SK-N-SH treated with all-trans-retinoic acid at 6 μM for 48 hours (cell line): ENCODE data around the gene SCAF1.

Experiments
- ATAC-seq: fragments of 200-7000 bp; cut with Tn5 transposase; 3 replicates; pipeline ENCODE4 v1.9.1; 2020; ENCODE audit warnings: mild to moderate bottlenecking, moderate library complexity
- ARNTL ChIP-seq: fragments of 450-650 bp; formaldehyde crosslinking; IDR thresholded peaks from 2 replicates; pipeline ENCODE4 v1.5.0; 2020; ENCODE audit warnings: low read depth, mild to moderate bottlenecking, moderate library complexity, borderline replicate concordance
- CSDC2 ChIP-seq: fragments of 250-450 bp; sonication (Bioruptor Pico); IDR thresholded peaks from 2 replicates; pipeline ENCODE4 v1.5.0; 2020; ENCODE audit warnings: mild to moderate bottlenecking, moderate library complexity
- ISL1 ChIP-seq: fragments of 250-450 bp; sonication (Bioruptor Pico); IDR thresholded peaks from 2 replicates; pipeline ENCODE4 v2.1.2; 2022; ENCODE audit warnings: mild to moderate bottlenecking, moderate library complexity
- OSR1 ChIP-seq: fragments of 250-450 bp; sonication (Bioruptor Pico); IDR thresholded peaks from 2 replicates; pipeline ENCODE4 v1.8.0; 2022; ENCODE audit warnings: moderate library complexity, mild to moderate bottlenecking, inconsistent platforms
- PPARA ChIP-seq: fragments of 250-450 bp; sonication (Bioruptor Pico); IDR thresholded peaks from 2 replicates; pipeline ENCODE4 v1.5.0; 2020; ENCODE audit warnings: mild to moderate bottlenecking, borderline replicate concordance
- RARB ChIP-seq: fragments of 250-450 bp; sonication (Bioruptor Pico); IDR thresholded peaks from 2 replicates; pipeline ENCODE4 v1.8.0; 2021; ENCODE audit warnings: mild to moderate bottlenecking, moderate library complexity
- TOX ChIP-seq: fragments of 250-450 bp; sonication (Bioruptor Pico); IDR thresholded peaks from 2 replicates; pipeline ENCODE4 v1.8.0; 2021; ENCODE audit warnings: mild to moderate bottlenecking, moderate library complexity, borderline replicate concordance
- ZC3H10 ChIP-seq: fragments of 250-450 bp; sonication (Bioruptor Pico); IDR thresholded peaks from 2 replicates; pipeline ENCODE4 v1.5.1; 2021; ENCODE audit warnings: mild to moderate bottlenecking, moderate library complexity
- ZFP3 ChIP-seq: fragments of 250-450 bp; sonication (Bioruptor Pico); IDR thresholded peaks from 2 replicates; pipeline ENCODE4 v1.5.0; 2020; ENCODE audit warnings: mild to moderate bottlenecking, moderate library complexity
- ZFP30 ChIP-seq: fragments of 450-650 bp; formaldehyde crosslinking; IDR thresholded peaks from 2 replicates; pipeline ENCODE4 v1.5.0; 2022; ENCODE audit warnings: mild to moderate bottlenecking, moderate library complexity
- ZNF565 ChIP-seq: fragments of 450-650 bp; formaldehyde crosslinking; conservative IDR thresholded peaks from 2 replicates; pipeline ENCODE4 v1.5.0; 2020; ENCODE audit warnings: low read depth, mild to moderate bottlenecking, moderate library complexity
- ZNF70 ChIP-seq: fragments of 450-650 bp; formaldehyde crosslinking; IDR thresholded peaks from 2 replicates; pipeline ENCODE4 v1.5.0; 2020; ENCODE audit warnings: mild to moderate bottlenecking, moderate library complexity
- ZNF8 ChIP-seq: fragments of 450-650 bp; formaldehyde crosslinking; IDR thresholded peaks from 2 replicates; pipeline ENCODE4 v1.5.0; 2020; ENCODE audit warnings: mild to moderate bottlenecking, moderate library complexity
- TF ChIP-seq, protein P1 (sequence below): fragments of 250-450 bp; sonication (Bioruptor Pico); IDR thresholded peaks from 2 replicates; pipeline ENCODE4 v1.8.0; 2020; ENCODE audit warnings: mild to moderate bottlenecking, moderate library complexity, borderline replicate concordance
- TF ChIP-seq, protein P2 (sequence below): fragments of 250-450 bp; sonication (Bioruptor Pico); IDR thresholded peaks from 2 replicates; pipeline ENCODE4 v1.8.0; 2021; ENCODE audit warnings: low read depth, mild to moderate bottlenecking, moderate library complexity, borderline replicate concordance
- TF ChIP-seq, protein P3 (sequence below): fragments of 250-450 bp; sonication (Bioruptor Pico); IDR thresholded peaks from 2 replicates; pipeline ENCODE4 v1.5.1; 2020; ENCODE audit warnings: low read depth, mild to moderate bottlenecking, moderate library complexity

SCAF1 gene

DNA sequence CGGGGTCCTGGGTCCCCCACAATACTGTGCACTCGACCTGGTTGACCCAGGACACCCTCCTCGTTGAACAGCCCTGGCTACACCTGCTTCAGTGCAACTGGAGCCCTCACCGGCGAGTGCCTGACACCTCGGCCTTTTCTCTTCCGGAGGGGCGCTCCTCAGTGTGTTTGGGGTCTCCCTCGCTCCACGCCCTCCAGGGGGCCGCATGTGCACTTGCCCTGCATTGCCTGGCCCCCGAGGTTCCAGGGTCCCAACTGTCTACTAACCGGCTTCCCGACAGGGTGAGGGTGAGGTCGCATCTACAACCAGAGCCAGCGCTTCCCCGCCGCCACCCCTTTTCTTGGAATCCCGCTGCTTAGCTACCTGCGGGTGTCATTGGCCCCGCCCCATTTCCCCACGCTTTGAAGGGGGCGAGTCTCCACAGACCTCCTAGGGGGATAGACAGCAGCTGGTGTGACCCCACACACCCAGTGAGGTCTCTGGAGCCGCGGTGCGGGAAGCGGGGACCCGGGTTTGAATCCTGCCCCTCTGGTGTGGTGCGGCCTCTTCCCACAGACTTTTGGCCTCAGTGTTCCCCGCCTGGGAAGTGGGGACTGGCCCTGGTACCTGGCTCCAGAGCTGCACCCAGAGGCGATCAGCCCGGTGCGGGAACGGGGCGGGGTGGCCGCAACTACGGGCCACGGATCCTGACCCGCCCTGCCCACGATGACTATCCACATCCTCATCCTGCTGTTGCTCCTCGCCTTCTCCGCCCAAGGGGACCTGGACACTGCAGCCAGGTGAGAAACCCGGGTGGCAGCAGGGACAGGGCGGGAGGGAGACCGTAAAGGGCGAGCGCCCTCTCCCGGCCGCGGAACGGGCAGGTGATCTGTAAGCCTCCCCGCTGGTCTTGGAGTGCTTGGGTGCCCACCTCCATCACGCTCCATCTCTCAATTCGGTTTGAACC, 47.4 kb downstream of the SCAF1 start, which contains the start of gene ADM5:
Gene ADM5 (plus strand): TSS at position 462 of the 946 bp plus-strand sequence. CDS start 244 bp downstream, at position 706.
- ATAC-seq = peak; percentile 69

DNA sequence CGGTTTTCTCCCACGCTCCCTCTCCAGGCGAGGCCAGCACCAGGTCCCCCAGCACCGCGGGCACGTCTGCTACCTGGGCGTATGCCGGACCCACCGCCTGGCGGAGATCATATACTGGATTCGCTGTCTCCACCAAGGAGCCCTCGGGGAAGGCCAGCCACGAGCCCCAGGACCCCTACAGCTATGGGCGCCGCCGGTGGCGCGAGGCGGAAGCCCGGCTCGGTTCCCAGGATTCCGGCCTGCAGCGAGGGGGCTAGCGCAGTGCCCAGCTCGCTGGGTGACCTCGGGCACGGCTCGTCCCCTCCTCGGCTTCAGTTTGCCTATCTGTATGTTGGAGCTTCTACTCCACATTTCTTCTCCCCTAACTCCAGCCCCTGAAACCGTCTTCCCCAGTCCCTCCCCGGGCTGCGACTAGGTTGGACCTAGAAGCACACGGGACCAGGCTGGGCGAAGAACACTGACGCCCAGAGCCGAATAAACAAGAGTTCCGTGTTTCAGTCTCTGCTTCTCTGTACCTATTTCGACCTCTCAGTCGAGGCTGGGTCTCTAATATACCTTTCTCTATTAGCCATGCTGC, 48.2 kb downstream of the SCAF1 start:
- TF ChIP-seq ARNTL (CRISPR knock-in tag) = no peak
- TF ChIP-seq ZC3H10 = no peak
- TF ChIP-seq, protein P1, sequence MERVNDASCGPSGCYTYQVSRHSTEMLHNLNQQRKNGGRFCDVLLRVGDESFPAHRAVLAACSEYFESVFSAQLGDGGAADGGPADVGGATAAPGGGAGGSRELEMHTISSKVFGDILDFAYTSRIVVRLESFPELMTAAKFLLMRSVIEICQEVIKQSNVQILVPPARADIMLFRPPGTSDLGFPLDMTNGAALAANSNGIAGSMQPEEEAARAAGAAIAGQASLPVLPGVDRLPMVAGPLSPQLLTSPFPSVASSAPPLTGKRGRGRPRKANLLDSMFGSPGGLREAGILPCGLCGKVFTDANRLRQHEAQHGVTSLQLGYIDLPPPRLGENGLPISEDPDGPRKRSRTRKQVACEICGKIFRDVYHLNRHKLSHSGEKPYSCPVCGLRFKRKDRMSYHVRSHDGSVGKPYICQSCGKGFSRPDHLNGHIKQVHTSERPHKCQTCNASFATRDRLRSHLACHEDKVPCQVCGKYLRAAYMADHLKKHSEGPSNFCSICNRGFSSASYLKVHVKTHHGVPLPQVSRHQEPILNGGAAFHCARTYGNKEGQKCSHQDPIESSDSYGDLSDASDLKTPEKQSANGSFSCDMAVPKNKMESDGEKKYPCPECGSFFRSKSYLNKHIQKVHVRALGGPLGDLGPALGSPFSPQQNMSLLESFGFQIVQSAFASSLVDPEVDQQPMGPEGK = no peak
- no peak for TF ChIP-seq ZNF565 (CRISPR knock-in tag)
- TF ChIP-seq ZNF8 (CRISPR knock-in tag) = no peak
- TF ChIP-seq OSR1 = no peak
- no peak for TF ChIP-seq ZNF70 (CRISPR knock-in tag)
- TF ChIP-seq, protein P2, sequence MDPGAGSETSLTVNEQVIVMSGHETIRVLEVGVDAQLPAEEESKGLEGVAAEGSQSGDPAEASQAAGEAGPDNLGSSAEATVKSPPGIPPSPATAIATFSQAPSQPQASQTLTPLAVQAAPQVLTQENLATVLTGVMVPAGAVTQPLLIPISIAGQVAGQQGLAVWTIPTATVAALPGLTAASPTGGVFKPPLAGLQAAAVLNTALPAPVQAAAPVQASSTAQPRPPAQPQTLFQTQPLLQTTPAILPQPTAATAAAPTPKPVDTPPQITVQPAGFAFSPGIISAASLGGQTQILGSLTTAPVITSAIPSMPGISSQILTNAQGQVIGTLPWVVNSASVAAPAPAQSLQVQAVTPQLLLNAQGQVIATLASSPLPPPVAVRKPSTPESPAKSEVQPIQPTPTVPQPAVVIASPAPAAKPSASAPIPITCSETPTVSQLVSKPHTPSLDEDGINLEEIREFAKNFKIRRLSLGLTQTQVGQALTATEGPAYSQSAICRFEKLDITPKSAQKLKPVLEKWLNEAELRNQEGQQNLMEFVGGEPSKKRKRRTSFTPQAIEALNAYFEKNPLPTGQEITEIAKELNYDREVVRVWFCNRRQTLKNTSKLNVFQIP (CRISPR knock-in tag) = no peak
- TF ChIP-seq TOX = no peak
- TF ChIP-seq CSDC2 (CRISPR knock-in tag) = no peak
- no peak for TF ChIP-seq PPARA
- ATAC-seq = peak; percentile 40

More for the DNA sequence above, 47.4 kb downstream of the SCAF1 start, which contains the start of gene ADM5:
- TF ChIP-seq RARB (CRISPR knock-in tag) (no peak), CSDC2 (CRISPR knock-in tag) (no peak), ARNTL (CRISPR knock-in tag) (no peak), ZNF8 (CRISPR knock-in tag) (no peak), ZNF565 (CRISPR knock-in tag) (no peak), ISL1 (CRISPR knock-in tag) (no peak), TOX (no peak)
- TF ChIP-seq, protein P1 = no peak

DNA sequence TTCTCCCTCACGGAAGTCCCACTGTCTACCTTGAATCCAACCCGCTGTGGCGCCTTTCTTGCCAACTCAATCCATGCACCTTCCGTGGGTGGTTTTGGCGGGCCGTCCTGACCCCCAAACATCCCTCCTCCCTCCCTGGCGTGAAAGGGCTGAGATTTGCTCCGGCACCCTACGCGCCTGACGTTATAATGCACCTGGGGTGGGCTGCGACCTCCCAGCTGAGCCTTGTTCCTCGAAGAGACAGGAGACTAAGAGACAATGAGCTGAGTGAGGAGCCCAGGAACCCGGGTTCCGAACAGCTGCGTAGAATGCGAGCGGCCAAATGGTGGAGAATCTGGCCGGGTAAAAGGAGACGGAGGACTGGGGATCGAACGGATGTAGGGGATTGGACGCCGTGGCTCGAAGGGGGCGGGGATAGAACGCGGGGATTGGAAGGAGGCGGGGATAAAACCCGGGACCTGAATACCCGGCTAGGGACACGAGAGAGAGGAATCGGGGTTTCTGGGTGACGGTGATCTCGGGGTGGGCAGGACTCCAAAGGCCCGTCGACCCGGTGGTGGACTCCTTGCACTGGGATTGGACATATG, 48.7 kb downstream of the SCAF1 start, which contains the start of gene CPT1C:
Gene CPT1C (plus strand): TSS at position 461 of the 587 bp plus-strand sequence. CDS start 1,137 bp downstream, outside the sequence.
- no peak for TF ChIP-seq ARNTL (CRISPR knock-in tag)
- peak; percentile 87 for ATAC-seq

DNA sequence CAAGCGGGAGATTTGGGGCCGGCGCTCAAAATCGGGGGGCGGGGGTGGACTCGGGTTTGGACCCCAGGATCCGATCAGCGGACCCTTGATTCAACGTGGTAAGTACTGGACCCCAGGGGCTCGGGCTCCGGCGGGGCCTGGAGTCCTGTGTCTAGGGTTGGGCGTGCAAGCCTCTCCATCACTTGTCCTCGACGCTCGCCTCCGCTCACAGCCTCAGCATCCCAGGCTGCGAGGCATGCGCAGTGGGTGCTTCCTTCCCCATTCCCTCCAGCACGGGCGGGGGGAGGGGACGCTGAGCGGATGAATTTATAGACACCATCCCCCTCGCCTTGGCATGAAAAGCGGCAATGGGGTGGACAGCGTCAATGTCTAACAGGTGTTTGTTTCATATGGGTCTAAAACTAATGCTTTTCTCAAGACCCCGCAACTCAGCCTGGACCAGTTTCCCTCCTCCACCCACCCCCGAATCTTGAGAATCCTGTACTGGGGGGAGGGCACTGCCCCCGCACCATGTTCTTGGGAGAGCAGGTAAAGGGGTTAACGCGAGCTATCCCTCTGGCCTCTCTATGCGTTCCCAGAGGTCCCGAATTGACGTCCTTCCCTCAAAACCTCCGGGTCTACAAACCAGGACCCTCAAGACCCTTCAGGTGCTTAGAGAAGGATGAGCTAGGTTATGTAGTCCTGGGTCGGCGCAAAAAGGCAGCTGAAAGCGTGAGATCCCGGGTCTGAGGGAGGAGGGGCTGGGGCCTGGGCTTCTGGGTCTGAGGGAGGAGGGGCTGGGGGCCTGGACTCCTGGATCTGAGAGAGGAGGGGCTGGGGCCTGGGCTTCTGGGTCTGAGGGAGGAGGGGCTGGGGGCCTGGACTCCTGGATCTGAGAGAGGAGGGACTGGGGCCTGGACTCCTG, 49.5 kb downstream of the SCAF1 start:
- ATAC-seq = peak; percentile 60
- TF ChIP-seq, protein P1 = no peak
- no peak for TF ChIP-seq RARB (CRISPR knock-in tag)
- TF ChIP-seq, protein P3, sequence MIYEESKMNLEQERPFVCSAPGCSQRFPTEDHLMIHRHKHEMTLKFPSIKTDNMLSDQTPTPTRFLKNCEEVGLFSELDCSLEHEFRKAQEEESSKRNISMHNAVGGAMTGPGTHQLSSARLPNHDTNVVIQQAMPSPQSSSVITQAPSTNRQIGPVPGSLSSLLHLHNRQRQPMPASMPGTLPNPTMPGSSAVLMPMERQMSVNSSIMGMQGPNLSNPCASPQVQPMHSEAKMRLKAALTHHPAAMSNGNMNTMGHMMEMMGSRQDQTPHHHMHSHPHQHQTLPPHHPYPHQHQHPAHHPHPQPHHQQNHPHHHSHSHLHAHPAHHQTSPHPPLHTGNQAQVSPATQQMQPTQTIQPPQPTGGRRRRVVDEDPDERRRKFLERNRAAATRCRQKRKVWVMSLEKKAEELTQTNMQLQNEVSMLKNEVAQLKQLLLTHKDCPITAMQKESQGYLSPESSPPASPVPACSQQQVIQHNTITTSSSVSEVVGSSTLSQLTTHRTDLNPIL (CRISPR knock-in tag) = no peak
- TF ChIP-seq ZNF8 (CRISPR knock-in tag) = no peak
- TF ChIP-seq ZNF565 (CRISPR knock-in tag) = no peak
- no peak for TF ChIP-seq ZFP3 (CRISPR knock-in tag)
- no peak for TF ChIP-seq OSR1
- TF ChIP-seq, protein P2 (CRISPR knock-in tag) = no peak
- no peak for TF ChIP-seq ZC3H10
- TF ChIP-seq ZFP30 (CRISPR knock-in tag) = no peak
